Bronchial epithelial cell (primary cell): ENCODE measurements around the gene PDZRN3. TPM values are rescaled to one million over a fixed set of nuclear protein-coding genes. Genes with fewer than 3 reads are reported as not detected.

Experiments
- DNase-seq: peaks from one replicate; pipeline ENCODE4 v3.0.0-alpha.2; 2010; ENCODE audit warnings: low read depth
- FAIRE-seq: peaks from 2 replicates; lab custom pipeline; 2011; peaks lifted over from hg19 to GRCh38; lab: Jason Lieb, UNC
- H3K27me3 ChIP-seq: 2 replicates; pipeline ENCODE4 v1.5.1; 2011; ENCODE audit warnings: low read length; ENCODE audit not compliant: control insufficient read depth, insufficient read depth
- H3K36me3 ChIP-seq: 2 replicates; pipeline ENCODE4 v1.5.1; 2011; ENCODE audit warnings: low read length; ENCODE audit not compliant: control insufficient read depth, insufficient read depth
- H3K4me3 ChIP-seq: 2 replicates; pipeline ENCODE4 v1.5.1; 2011; ENCODE audit warnings: mild to moderate bottlenecking, low read depth, low read length, control low read depth
- total RNA-seq: library from RNA; depleted of rRNA; stranded (reverse); fragments of >200 nt; gene quantifications from 2 replicates; pipeline ENCODE4 v1.2.1, GENCODE V29; 2014
- TF ChIP-seq, protein P1 (sequence below): IDR thresholded peaks from 2 replicates; pipeline ENCODE4 v1.5.1; 2011; ENCODE audit warnings: mild to moderate bottlenecking, moderate library complexity, low read length, control low read depth, inconsistent platforms; ENCODE audit not compliant: insufficient read depth, severe bottlenecking

PDZRN3 gene
- total RNA-seq, 1 donor from 2014 or later = 0.79 TPM

GRCh38 chr3:73635254-73635653, 10.5 kb upstream of the PDZRN3 start:
- FAIRE-seq = no peak
- H3K36me3 ChIP-seq = no peaks in the 10 kb centered on the region
- H3K4me3 ChIP-seq = no peak overlapping the region
- H3K27me3 ChIP-seq = no peaks in the 10 kb centered on the region
- no peak for DNase-seq
- TF ChIP-seq, protein P1, sequence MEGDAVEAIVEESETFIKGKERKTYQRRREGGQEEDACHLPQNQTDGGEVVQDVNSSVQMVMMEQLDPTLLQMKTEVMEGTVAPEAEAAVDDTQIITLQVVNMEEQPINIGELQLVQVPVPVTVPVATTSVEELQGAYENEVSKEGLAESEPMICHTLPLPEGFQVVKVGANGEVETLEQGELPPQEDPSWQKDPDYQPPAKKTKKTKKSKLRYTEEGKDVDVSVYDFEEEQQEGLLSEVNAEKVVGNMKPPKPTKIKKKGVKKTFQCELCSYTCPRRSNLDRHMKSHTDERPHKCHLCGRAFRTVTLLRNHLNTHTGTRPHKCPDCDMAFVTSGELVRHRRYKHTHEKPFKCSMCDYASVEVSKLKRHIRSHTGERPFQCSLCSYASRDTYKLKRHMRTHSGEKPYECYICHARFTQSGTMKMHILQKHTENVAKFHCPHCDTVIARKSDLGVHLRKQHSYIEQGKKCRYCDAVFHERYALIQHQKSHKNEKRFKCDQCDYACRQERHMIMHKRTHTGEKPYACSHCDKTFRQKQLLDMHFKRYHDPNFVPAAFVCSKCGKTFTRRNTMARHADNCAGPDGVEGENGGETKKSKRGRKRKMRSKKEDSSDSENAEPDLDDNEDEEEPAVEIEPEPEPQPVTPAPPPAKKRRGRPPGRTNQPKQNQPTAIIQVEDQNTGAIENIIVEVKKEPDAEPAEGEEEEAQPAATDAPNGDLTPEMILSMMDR = no peak

DNA sequence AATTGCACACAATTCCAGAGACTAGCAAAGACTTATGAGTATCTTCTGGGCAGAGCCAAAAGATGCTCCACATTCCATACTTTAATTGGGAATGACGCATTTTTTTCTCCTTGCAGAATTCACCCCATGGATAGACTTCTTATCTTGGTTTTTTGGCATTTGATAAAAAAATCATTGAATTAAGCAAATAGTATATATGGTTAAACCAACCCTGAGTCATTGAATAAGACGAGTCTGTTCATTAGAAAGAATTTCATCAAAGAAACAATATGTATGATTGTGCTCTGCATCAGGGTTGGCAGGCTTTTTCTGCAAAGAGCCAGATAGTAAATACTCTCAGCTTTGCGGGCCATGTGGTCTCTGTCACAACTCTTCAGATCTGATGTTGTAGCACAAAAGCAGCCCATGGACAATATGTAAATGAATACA, 9.2 kb upstream of the PDZRN3 start:
- H3K4me3 ChIP-seq = no peak overlapping the region
- no peaks in the 10 kb centered on the region for H3K27me3 ChIP-seq
- no peak for FAIRE-seq
- DNase-seq = no peak
- no peaks in the 10 kb centered on the region for H3K36me3 ChIP-seq
- TF ChIP-seq, protein P1 = no peak

GRCh38 chr3:73633453-73633852, 8.7 kb upstream of the PDZRN3 start:
- DNase-seq (no peak), FAIRE-seq (no peak)
- Histone ChIP-seq H3K4me3 (no peak overlapping the region), H3K27me3 (no peaks in the 10 kb centered on the region), H3K36me3 (no peaks in the 10 kb centered on the region)
- TF ChIP-seq, protein P1 = no peak

DNA sequence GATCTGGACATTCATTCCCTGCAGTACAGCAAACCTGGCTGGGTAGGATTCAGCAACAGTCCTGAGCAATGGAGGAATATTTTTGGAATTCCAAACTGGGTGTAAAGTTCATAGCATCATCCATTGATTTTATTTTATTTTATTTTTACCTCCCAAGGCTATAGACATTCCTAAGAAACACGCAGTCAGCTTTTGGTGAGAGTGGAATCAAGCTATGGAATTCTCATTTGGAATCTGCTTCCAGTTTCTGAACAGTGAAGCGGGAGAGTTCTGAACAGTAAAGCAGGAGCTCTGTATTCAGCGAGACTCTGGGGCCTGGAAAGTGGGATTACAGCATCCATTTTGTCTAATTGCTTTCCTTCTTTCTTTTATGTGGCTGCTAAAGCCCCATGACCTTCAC, 1.4 kb upstream of the PDZRN3 start:
- DNase-seq (no peak), FAIRE-seq (no peak)
- H3K4me3 ChIP-seq = no peak overlapping the region
- peaks cover 16% of the 10 kb centered on the region for H3K27me3 ChIP-seq
- TF ChIP-seq, protein P1 = no peak
- no peaks in the 10 kb centered on the region for H3K36me3 ChIP-seq

- H3K4me3 ChIP-seq = peak overlapping the region; percentile 10
- H3K27me3 ChIP-seq = peaks cover 16% of the 10 kb centered on the region
- DNase-seq (no peak), FAIRE-seq (no peak)
- TF ChIP-seq, protein P1 = no peak
- H3K36me3 ChIP-seq = no peaks in the 10 kb centered on the region
Observed at GRCh38 chr3:73624017-73624820, 522 bp downstream of the PDZRN3 start.

GRCh38 chr3:73623346-73623745, 1.4 kb downstream of the PDZRN3 start:
- TF ChIP-seq, protein P1 = no peak
- FAIRE-seq = no peak
- Histone ChIP-seq H3K36me3 (no peaks in the 10 kb centered on the region), H3K27me3 (peaks cover 16% of the 10 kb centered on the region), H3K4me3 (no peak overlapping the region)
- DNase-seq = no peak
